Gastroesophageal sphincter (tissue), 4 donors: ENCODE data around the gene SLC27A2. TPM values are rescaled to one million over a fixed set of nuclear protein-coding genes. Genes with fewer than 3 reads are reported as not detected.

Experiments used
- ATAC-seq: fragments of 150-250 bp; one replicate; pipeline ENCODE4 v1.9.1; 2016; ENCODE audit warnings: mild to moderate bottlenecking, moderate library complexity
- H3K27ac ChIP-seq, 4 donors: fragments of 200-600 bp; sonication (generic) in 3 of 4; 1 replicate in 3 of 4; 2 replicates in 1 of 4; pipeline ENCODE4 v1.5.1; 2016 to 2019
- H3K27me3 ChIP-seq: fragments of 200-600 bp; sonication (generic); one replicate; pipeline ENCODE4 v1.5.1; 2019
- H3K36me3 ChIP-seq, 2 donors: fragments of 200-600 bp; sonication (generic); one replicate each; pipeline ENCODE4 v1.5.1; 2019; ENCODE audit warnings: control low read depth in 1 of 2
- H3K4me1 ChIP-seq, 3 donors: fragments of 200-600 bp; sonication (generic); 1 replicate in 2 of 3; 2 replicates in 1 of 3; pipeline ENCODE4 v1.5.1; 2016 to 2019; ENCODE audit warnings: control low read depth in 2 of 3
- H3K4me3 ChIP-seq, 2 donors: fragments of 200-600 bp; sonication (generic); one replicate each; pipeline ENCODE4 v1.5.1; 2019; ENCODE audit warnings: mild to moderate bottlenecking in 1 of 2, moderate library complexity in 1 of 2
- H3K9me3 ChIP-seq, 3 donors: fragments of 200-600 bp; sonication (generic); one replicate each; pipeline ENCODE4 v1.5.1; 2017 to 2019; ENCODE audit warnings: control low read depth in 2 of 3
- CTCF ChIP-seq, 4 experiments: fragments of 200-600 bp in 2 of 4; fragments of 450-650 bp in 2 of 4; sonication (generic) in 1 of 4; IDR thresholded peaks; one replicate each; pipeline ENCODE4 v1.5.1; 2017 to 2019; ENCODE audit warnings: antibody characterized with exemption in 4 of 4, mild to moderate bottlenecking in 2 of 4, moderate library complexity in 2 of 4
- EP300 ChIP-seq: sonication (generic); formaldehyde crosslinking; IDR thresholded peaks from one replicate; pipeline ENCODE4 v1.6.1; 2017; ENCODE audit warnings: antibody characterized with exemption, mild to moderate bottlenecking
- POLR2A ChIP-seq, 2 donors: fragments of 450-650 bp; IDR thresholded peaks; one replicate each; pipeline ENCODE4 v1.6.1; 2017; ENCODE audit warnings: antibody characterized with exemption in 2 of 2, mild to moderate bottlenecking in 2 of 2, moderate library complexity in 1 of 2
- POLR2AphosphoS5 ChIP-seq: sonication (generic); formaldehyde crosslinking; IDR thresholded peaks from one replicate; pipeline ENCODE4 v1.6.1; 2017; ENCODE audit warnings: antibody characterized with exemption
- WGBS, 2 donors: methylation state at CpG; one replicate each; pipeline ENCODE4 v1.1.5; 2018; ENCODE audit warnings: low coverage in 1 of 2; 5-methylcytosine and 5-hydroxymethylcytosine counted together
- total RNA-seq, 4 donors: library from RNA; depleted of rRNA; stranded (reverse); fragments of >200 nt; gene quantifications; one replicate each; pipeline ENCODE4 v1.1.0, GENCODE V29; 2016

Gene SLC27A2
- total RNA-seq, 4 donors from 2014 or later, result 0.13 to 0.22 TPM; not detected in 2

GRCh38 chr15:50261981-50262380 is 80.0 kb downstream of the SLC27A2 start:
- no peak overlapping the region for H3K4me3 ChIP-seq
- no peaks in the 10 kb centered on the region for H3K9me3 ChIP-seq
- H3K27me3 ChIP-seq, result peaks cover 16% of the 10 kb centered on the region
- no peaks in the 10 kb centered on the region for H3K4me1 ChIP-seq
- no peaks in the 10 kb centered on the region for H3K36me3 ChIP-seq
- no peak overlapping the region for H3K27ac ChIP-seq
- TF ChIP-seq POLR2A (IDR thresholded peaks at IDR 0.05) (no peak), POLR2AphosphoS5 (no peak), EP300 (no peak), CTCF (IDR thresholded peaks at IDR 0.05) (no peak)
- WGBS, 2 donors, result 95 to 100% methylated on average over 1 to 3 of the region's 3 CpGs
- no peak for ATAC-seq

GRCh38 chr15:50262533-50262932 is 80.5 kb downstream of the SLC27A2 start:
- Histone ChIP-seq H3K4me3 (no peak overlapping the region), H3K4me1 (no peaks in the 10 kb centered on the region), H3K27me3 (peaks cover 16% of the 10 kb centered on the region), H3K27ac (no peak overlapping the region), H3K9me3 (no peaks in the 10 kb centered on the region), H3K36me3 (no peaks in the 10 kb centered on the region)
- no peak for ATAC-seq
- TF ChIP-seq POLR2AphosphoS5 (no peak), EP300 (no peak), POLR2A (IDR thresholded peaks at IDR 0.05) (no peak), CTCF (IDR thresholded peaks at IDR 0.05) (no peak)
- WGBS, 2 donors, result 82% methylated on average over 4 of the region's 4 CpGs; no CpG with 5 or more reads in 1 of the 2 donors

- H3K4me3 ChIP-seq, result no peak within 1 kb of the TSS
- ATAC-seq, result no peak
- TF ChIP-seq POLR2AphosphoS5 (no peak), EP300 (no peak), POLR2A (IDR thresholded peaks at IDR 0.05) (no peak), CTCF (IDR thresholded peaks at IDR 0.05) (no peak)
- no peak within 1 kb of the TSS for H3K27ac ChIP-seq
- H3K27me3 ChIP-seq, result peaks cover 16% of the 10 kb centered on the region
- H3K36me3 ChIP-seq, result no peaks in the 10 kb centered on the region
- H3K4me1 ChIP-seq, result no peaks in the 10 kb centered on the region
- WGBS, 2 donors, result 49 to 74% methylated on average over 5 to 7 of the region's 9 CpGs
- H3K9me3 ChIP-seq, result no peaks in the 10 kb centered on the region
Observed at GRCh38 chr15:50265620-50266019, 83.6 kb downstream of the SLC27A2 start, which contains the start of gene HDC. HDC (minus strand) TSS chr15:50265726; CDS start chr15:50265623, 103 bp downstream.

- peaks cover 16% of the 10 kb centered on the region for H3K27me3 ChIP-seq
- no peaks in the 10 kb centered on the region for H3K4me1 ChIP-seq
- H3K27ac ChIP-seq, result no peak overlapping the region
- no peak overlapping the region for H3K4me3 ChIP-seq
- H3K9me3 ChIP-seq, result no peaks in the 10 kb centered on the region
- ATAC-seq, result no peak
- WGBS, 2 donors, result 67 to 75% methylated on average over 2 of the region's 2 CpGs
- no peak for TF ChIP-seq POLR2A (IDR thresholded peaks at IDR 0.05)
- TF ChIP-seq EP300, result no peak
- TF ChIP-seq POLR2AphosphoS5, result no peak
- no peak for TF ChIP-seq CTCF (IDR thresholded peaks at IDR 0.05)
- no peaks in the 10 kb centered on the region for H3K36me3 ChIP-seq
Observed at GRCh38 chr15:50267577-50267976, 85.6 kb downstream of the SLC27A2 start.

GRCh38 chr15:50275091-50275490 is 93.1 kb downstream of the SLC27A2 start:
- no peak for ATAC-seq
- no peak for TF ChIP-seq CTCF (IDR thresholded peaks at IDR 0.05)
- no peak for TF ChIP-seq POLR2A (IDR thresholded peaks at IDR 0.05)
- TF ChIP-seq EP300, result no peak
- no peak for TF ChIP-seq POLR2AphosphoS5
- WGBS, 2 donors, result 51 to 64% methylated on average over 2 of the region's 2 CpGs
- Histone ChIP-seq H3K27me3 (no peaks in the 10 kb centered on the region), H3K36me3 (peaks cover 0 to 14% of the 10 kb centered on the region in 2 donors), H3K4me3 (no peak overlapping the region), H3K4me1 (no peaks in the 10 kb centered on the region), H3K27ac (no peak overlapping the region), H3K9me3 (no peaks in the 10 kb centered on the region)
